ENCODE results near the gene CSHL1.
A peak's percentile ranks its signal among the peaks of the same experiment; 100 is the strongest.
"Not testable (repeated sequence)": the region's sequence is repeated elsewhere in the genome, so short reads cannot be mapped to it uniquely, and the experiment has no call there.

The CSHL1 gene

DNA sequence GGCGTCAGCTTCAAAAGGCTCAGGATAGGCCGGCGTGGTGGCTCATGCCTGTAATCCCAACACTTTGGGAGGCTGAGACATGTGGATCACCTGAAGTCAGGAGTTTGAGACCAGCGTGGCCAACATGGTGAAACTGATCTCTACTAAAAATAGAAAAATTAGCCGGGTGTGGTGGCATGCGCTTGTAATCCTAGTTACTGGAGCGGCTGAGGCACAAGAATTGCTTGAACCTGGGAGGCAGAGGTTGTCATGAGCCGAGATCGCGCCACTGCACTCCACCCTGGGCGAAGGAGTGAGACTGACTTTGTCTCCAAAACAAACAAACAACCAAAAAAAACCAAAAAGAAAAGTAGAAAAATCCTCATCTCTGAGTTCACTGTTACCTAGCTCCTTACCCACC is 25.9 kb downstream of the CSHL1 start:
- DNase-seq (ENCODE audit: low spot score) = not testable (repeated sequence)

DNA sequence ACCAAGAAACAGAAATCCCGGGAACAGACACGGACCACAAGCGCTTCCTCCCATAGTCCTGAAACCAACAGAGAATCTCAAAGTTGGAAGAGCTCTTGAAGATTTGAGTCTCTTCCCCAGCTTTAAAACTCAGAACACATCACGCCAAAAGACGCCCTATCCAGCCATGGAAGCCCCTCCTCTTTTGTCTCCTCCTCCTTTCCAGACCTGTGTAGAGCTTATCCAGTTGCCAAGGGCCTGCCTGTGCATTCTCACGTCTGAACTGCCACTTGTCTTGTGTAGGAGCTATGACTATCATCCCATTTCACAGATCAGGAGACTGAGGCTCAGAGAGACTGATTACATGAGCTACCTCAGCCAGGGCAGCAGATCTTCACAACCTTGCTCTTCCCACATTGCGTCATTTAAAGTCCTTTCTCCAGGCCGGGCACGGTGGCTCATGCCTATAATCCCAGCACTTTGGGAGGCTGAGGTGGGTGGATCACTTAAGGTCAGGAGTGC is 28.4 kb downstream of the CSHL1 start:
- not testable (repeated sequence) for DNase-seq (ENCODE audit: low spot score)

DNA sequence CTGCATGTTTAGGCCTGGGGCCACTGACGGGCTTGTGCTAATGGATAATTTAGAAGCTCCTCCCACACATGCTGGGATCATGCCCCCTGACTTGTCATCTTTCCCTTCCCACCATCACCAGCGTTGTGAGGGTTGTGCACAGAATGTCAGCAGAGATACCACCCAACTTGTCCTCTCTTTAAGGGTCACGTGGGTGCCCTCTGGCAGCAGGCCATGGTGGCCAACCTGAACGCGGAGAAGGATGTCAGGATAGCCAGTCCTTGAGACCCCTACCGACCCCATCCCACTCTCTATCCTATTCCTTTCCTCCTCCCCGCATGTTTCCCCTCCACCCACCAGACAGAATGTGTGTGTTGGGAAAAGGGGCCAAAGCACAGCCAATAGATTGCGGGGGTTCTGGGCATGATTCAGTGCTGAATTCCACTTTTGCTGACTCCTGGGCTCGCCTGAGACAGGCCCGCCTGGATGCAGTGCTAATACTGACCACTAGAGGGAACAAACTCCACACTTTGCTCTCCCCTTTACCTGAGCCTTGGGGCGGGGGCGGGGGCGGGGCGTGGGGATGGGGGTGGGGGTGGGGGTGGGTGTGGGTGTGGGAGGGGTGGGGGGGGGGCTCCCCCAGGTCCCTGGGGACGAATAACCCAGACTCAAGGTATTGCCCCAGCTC is 29.0 kb downstream of the CSHL1 start, which contains the start of gene GH2:
Gene GH2, minus strand, starts transcription at position 10 of the 667 bp plus-strand sequence. CDS start 143 bp downstream, outside the sequence.
- DNase-seq (ENCODE audit: low spot score) = peak; percentile 60

DNA sequence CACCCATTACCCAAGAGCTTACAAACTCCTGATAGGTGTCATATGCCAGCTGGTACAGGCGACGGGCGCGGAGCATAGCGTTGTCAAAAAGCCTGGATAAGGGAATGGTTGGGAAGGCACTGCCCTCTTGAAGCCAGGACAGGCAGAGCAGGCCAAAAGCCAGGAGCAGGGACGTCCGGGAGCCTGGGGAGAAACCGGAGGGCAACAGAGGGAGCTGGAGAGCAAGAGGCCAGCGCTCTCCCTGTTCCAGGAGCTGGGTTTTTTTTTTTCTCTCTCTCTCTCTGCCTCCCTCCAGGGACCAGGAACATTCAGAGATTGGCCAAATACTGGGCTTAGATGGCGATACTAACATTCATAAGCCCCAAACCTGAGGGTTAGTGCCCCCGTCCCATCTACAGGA is 29.7 kb downstream of the CSHL1 start:
- DNase-seq (ENCODE audit: low spot score) = not testable (repeated sequence)

DNA sequence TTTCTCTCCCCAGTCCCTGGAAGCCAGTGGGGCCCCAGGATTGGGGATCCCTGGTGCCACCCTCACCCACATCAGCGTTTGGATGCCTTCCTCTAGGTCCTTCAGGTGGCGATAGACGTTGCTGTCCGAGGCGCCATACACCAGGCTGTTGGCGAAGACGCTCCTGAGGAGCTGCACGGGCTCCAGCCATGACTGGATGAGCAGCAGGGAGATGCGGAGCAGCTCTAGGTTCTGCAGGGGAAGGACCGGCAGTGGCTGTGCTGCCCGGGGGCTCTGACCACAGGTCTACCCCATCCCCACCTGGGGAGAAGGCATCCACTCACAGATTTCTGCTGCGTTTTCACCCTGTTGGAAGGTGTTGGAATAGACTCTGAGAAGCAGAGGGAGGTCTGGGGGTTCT is 30.4 kb downstream of the CSHL1 start:
- no peak for DNase-seq (ENCODE audit: low spot score)

DNA sequence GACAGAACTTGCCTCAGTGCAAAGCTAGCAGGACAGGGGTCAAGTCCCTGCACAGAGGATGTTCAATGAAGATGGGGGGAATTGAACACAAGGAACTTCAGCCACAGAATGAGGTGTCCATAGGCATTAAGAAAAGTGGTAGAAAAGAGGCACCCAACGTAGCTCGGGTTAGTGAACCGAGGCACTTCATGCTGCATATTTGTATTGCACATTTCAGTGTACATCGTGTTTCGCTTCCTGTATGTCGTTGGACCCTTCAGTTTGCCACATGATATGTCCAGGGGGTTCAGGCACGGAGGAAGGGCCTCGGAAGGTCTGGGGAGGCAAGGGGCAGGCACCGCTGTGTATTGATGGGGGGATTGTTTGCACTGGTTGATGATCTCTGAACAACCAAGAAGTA is 32.6 kb downstream of the CSHL1 start:
- DNase-seq (ENCODE audit: low spot score) = not testable (repeated sequence)

DNA sequence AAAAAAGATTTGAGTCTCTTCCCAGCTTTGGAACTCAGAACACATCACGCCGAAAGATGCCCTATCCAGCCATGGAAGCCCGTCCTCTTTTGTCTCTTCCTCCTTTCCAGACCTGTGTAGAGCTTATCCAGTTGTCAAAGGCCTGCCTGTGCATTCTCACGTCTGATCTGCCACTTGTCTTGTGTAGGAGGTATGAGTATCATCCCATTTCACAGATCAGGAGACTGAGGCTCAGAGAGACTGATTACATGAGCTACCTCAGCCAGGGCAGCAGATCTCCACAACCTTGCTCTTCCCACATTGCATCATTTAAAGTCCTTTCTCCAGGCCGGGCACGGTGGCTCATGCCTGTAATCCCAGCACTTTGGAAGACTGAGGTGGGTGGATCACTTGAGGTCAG is 36.4 kb downstream of the CSHL1 start:
- DNase-seq (ENCODE audit: low spot score) = not testable (repeated sequence)

DNA sequence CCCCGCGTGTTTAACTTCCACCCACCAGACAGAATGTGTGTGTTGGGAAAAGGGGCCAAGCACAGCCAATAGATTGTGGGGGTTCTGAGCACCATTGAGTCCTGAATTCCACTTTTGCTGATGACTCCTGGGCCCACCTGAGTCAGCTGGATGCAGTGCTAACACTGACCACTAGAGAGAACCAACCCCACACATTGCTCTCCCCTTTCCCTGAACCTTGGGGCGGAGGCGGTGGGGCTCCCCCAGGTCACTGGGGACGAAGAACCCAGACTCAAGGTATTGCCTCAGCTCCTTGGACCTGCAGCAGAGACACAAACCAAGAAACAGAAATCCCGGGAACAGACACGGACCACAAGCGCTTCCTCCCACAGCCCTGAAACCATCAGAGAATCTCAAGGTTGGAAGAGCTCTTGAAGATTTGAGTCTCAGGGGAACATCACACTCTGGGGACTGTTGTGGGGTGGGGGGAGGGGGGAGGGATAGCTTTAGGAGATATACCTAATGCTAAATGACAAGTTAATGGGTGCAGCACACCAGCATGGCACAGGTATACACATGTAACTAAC is 36.9 kb downstream of the CSHL1 start:
- not testable (repeated sequence) for DNase-seq (ENCODE audit: low spot score)

DNA sequence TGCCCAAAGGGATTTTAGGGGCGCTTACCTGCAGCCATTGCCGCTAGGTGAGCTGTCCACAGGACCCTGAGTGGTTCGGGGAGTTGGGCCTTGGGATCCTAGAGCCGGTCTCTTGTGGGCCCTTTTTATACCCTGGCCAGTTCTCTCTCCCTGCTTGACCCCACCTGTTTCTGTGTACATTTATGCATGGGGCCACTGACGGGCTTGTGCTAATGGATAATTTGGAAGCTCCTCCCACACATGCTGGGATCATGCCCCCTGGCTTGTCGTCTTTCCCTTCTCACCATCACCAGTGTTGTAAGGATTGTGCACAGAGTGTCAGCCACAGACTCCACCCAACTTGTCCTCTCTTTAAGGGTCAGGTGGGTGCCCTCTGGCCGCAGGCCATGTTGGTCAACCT is 37.5 kb downstream of the CSHL1 start, which contains the start of gene CSH2:
Gene CSH2, minus strand, starts transcription at position 101 of the 400 bp plus-strand sequence. Its CDS starts 63 bp downstream, at position 38.
- not testable (repeated sequence) for DNase-seq (ENCODE audit: low spot score)

DNA sequence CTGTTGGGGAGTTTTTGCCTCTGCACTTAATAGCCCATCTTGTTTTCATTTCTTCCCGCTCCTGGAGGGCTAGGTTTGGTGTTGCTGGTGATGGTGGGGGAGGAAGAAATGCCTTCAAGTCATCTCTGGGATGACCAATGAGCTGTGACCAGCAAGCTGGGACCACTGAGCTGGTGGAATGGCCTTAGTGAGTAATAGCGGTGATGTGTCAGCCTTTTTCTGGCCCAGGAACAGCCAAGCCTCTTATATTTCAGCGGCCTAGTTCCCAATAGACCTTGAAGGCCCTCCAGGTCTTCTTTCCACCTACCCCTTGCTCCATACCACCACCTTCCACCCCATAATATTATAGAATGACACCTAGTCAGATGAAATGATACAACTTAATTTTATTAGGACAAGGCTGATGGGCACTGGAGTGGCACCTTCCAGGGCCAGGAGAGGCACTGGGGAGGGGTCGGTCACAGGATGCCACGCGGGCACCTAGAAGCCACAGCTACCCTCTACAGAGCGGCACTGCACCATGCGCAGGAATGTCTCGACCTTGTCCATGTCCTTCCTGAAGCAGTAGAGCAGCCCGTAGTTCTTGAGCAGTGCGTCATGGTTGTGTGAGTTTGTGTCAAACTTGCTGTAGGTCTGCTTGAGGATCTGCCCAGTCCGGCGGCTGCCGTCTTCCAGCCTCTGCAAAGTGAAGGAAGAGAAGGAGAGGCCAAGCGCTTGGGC is 39.3 kb downstream of the CSHL1 start:
- DNase-seq (ENCODE audit: low spot score) = not testable (repeated sequence)

DNA sequence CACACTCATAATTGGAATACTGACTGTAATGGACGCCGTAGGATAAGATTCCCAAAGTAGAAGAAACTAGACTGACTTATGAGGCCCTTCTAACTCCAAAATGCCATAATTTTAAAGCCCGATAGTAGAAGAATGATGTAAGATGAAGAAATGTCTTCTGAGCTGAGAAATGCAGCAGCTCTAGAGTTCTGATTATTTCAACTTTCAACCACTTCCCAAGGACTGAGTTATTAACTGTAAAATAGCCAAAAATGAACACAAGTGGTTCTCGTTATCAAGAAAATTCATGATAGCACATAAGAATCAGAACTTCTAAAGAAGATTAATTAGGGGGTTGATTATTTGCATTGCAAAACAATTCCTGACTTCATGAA is 40.8 kb downstream of the CSHL1 start:
- DNase-seq (ENCODE audit: low spot score) = not testable (repeated sequence)

DNA sequence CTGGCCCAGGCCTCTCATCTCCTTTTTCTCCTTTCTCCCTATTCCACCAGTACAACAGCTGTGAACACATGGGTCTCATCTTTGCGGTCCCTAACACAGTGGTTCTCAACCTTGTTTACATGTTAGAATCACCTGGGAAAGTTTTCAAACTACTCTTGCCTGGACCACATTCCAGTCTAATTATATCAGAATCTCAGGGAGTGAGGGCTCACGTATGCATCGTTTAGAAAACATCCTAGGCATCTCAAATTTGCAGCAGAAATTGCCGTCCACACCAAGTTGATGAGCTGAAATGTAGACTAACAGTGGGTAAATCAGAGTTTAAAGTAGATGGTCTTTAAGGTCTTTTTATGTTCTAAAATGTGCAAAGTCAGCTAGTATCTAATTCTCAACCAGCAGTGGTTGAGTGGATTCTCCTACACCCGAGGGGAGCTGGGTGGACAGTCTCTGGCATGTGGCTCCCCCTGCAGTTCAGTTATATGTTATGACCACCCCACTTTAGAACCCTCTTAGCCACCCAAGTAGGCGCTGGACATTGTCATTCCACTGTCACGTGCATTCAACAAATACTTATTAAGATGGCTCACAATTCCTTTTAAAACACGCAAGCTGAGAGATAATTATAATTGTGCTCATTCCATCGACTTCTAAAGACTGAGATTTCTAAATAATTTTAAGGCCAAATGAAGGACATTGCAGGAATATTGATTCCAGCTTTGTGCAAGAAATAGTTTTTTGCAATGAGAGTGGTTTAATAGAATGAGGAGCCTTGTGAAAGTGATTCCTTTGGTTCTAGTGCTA is 41.4 kb downstream of the CSHL1 start:
- not testable (repeated sequence) for DNase-seq (ENCODE audit: low spot score)

DNA sequence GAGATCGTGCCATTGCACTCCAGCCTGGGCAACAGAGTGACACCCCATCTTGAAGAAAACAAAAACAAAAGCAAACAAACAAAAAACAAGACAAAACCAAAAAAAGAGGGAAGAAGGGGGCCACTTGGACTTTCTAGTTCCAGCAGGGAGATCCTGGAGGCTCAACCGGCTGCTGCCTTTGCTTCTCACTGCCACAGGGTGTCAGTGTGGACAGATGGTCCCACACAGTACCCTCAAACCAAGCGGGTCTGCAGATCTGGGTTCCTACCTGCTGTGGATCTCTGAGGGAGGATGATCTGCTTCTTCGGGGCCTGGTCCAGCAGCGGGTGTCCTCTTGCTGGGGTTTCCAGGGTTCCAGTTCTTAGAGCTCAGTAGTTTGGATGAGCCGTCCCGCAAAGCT is 44.4 kb downstream of the CSHL1 start:
- not testable (repeated sequence) for DNase-seq (ENCODE audit: low spot score)
